GM13976 (cell line): ENCODE measurements around the gene RYR3.

ENCODE experiments used
- DNase-seq: peaks from one replicate; pipeline ENCODE4 v3.0.0; 2012; ENCODE audit warnings: low spot score
- in situ Hi-C: fragments of 300-500 bp; cut with MboI; formaldehyde crosslinking; loops from one replicate; pipeline ENCODE4 v1.12.0; 2022; ENCODE audit warnings: low sequenced_read_pairs, mixed read lengths, inconsistent platforms; ENCODE audit not compliant: unreplicated experiment
- TF ChIP-seq, protein P1 (sequence below): IDR thresholded peaks from 2 replicates; pipeline ENCODE4 v1.5.1; 2012; ENCODE audit warnings: borderline replicate concordance, mild to moderate bottlenecking; ENCODE audit not compliant: insufficient read depth; ENCODE audit errors: extremely low read depth, missing control alignments, control extremely low read depth

RYR3 gene

DNA sequence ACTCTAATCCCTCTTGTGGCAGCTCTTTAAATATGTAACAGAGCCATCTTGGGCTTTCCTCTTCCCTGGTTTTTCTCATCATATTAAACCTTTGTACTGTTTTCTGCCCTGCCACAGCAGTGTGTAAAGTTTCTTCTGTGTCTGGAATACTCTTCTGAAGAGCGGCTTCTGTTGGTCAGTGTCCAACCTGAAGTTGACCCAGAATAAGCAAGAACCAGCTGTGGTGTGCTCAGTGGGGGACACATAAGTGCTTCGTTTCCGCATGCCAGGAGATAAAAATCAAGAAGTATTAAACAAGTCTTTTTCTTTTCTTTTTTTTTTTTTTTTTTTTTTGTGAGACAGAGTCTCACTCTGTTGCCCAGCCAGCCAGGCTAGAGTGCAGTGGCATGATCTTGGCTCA is 484.3 kb downstream of the RYR3 start:
- no peak for DNase-seq
- TF ChIP-seq, protein P1, sequence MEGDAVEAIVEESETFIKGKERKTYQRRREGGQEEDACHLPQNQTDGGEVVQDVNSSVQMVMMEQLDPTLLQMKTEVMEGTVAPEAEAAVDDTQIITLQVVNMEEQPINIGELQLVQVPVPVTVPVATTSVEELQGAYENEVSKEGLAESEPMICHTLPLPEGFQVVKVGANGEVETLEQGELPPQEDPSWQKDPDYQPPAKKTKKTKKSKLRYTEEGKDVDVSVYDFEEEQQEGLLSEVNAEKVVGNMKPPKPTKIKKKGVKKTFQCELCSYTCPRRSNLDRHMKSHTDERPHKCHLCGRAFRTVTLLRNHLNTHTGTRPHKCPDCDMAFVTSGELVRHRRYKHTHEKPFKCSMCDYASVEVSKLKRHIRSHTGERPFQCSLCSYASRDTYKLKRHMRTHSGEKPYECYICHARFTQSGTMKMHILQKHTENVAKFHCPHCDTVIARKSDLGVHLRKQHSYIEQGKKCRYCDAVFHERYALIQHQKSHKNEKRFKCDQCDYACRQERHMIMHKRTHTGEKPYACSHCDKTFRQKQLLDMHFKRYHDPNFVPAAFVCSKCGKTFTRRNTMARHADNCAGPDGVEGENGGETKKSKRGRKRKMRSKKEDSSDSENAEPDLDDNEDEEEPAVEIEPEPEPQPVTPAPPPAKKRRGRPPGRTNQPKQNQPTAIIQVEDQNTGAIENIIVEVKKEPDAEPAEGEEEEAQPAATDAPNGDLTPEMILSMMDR: no peak
- in situ Hi-C loops: no loop called here

DNA sequence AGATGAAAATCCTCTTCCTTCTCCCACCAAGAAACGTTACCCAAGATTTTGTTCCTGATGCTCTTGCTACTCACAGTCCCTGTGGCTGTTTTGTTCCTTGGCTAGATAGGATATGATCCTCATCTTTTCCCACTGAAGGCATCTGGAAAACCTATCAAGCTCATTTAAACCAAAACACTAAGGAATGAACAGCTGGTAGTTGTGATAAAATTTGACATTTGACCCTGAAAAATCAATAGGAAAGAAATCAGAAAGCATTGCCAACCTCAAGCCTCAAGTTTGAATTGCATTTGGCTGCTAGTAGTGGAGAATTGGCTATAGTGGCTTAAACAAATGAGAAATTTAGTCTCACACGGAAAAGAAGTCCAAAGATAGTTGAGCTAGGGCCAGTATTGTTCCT is 486.9 kb downstream of the RYR3 start:
- TF ChIP-seq, protein P1: no peak
- in situ Hi-C loops: no loop called here
- DNase-seq: no peak

DNA sequence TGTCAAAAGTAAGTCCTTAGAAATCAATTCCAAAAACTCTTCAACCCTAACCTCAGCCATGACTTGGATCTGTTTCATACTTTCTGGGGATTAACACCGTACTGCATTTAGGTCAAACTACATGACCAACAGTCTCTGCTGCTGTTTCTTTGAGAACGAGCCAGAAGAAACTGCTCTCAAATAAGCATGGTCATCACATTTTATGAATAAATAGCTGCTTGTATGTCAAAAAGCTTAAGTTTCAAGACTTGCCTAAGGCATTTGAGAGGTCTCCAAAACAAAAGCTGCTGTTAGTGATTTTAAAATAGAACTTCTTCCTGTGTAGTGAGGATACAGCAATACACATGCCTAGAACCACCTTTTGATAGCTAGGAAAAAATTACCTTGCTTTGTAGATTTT is 491.2 kb downstream of the RYR3 start:
- DNase-seq: no peak
- TF ChIP-seq, protein P1: no peak
- in situ Hi-C loops: no loop called here

DNA sequence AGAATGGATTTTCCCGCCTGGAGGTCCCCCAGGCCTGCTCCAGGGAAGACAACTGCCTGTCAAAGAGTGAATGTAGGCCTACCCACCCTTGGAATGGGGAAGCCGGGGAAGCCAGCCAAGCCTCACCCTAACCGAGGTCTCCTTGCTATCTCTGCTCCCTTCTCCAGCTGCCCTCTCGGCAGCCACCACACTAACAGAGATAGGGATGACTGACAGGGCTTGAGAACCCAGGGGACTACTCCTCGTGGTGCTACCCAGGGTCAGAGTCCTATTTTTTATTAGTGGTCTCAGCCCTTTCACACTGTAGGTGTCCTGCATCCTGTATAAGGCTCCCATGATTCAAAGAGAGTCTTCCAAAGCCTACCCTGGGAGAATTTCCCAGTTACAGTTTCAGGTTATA is 496.9 kb downstream of the RYR3 start:
- no peak for DNase-seq
- in situ Hi-C loops: no loop called here
- TF ChIP-seq, protein P1: no peak

DNA sequence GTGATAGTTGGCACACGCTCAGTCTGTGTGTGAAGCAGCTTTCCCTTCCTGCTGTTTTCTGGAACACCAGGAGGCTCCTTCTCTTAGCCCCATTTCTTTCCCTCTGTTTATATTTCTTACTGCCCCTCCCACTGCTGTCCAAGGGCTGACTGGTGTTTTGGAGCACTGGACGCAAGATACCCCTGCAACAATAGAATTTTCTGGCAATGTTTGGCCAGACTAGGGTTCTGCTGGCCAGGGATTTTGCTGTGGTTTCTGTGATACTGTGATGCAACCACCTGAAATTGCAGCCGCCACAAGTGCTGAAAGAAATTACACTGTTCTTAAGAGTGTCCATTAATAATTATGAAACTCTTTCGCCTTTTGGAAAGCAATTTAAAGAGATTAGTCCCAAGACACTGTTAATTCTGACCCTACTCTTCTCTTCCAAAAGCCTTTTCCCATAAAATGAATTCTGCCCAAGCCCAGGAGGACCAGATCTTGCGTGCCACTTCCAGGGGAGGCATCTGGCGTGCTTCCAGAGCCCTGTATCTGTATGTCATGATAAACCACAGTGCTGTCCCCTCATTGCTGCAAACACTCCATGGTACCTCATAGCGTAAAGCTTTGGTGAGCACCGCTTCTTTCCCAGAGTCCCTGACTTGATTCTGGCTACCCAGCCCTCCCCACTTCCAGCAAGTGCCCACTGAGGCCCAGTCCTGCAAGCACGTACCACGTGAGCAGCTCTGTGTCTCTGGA is 498.1 kb downstream of the RYR3 start:
- in situ Hi-C loops: no loop called here
- DNase-seq: no peak
- TF ChIP-seq, protein P1: no peak

DNA sequence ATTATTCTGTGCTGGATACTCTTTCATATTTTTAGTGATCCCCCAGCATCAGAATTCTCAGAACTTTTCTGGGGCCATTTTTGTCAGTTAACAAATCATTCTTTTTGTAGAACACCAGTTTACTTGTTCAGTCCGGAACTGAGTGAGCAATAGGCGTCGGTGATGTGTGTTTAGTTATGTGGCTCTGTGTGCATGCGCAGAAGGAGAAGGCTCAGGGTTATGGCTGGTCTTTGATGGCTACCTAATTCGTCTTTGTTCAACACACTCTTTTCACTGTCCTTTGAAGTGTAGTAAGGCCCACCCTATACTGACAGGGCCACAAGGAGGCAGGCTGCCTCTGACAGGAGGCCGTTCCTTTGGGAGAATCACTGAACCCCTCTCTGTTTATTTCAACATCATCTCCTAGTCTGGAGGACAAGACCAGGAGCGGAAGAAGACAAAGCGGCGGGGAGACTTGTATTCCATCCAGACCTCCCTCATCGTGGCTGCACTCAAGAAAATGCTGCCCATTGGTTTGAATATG is 499.4 kb downstream of the RYR3 start:
- TF ChIP-seq, protein P1: no peak
- no peak for DNase-seq
- in situ Hi-C loops: no loop called here
